HepG2 (cell line): ENCODE measurements around the gene HPD. TPM values are rescaled to one million over a fixed set of nuclear protein-coding genes. Genes with fewer than 3 reads are reported as not detected.

ENCODE experiments used
- ATAD3A ChIP-seq: sonication (generic); formaldehyde crosslinking; IDR thresholded peaks from 2 replicates; pipeline ENCODE4 v1.4.0; 2020; ENCODE audit warnings: missing genetic modification reagents
- DNMT3B ChIP-seq: conservative IDR thresholded peaks from 2 replicates; pipeline ENCODE4 v1.6.1; 2016; ENCODE audit warnings: missing biosample characterization, control low read depth
- HOXA3 ChIP-seq: sonication (generic); formaldehyde crosslinking; IDR thresholded peaks from 2 replicates; pipeline ENCODE4 v1.5.0; 2020; ENCODE audit warnings: missing genetic modification reagents
- KDM2A ChIP-seq: sonication (generic); formaldehyde crosslinking; IDR thresholded peaks from 2 replicates; pipeline ENCODE4 v1.4.0; 2020; ENCODE audit warnings: low read depth, missing genetic modification reagents, borderline replicate concordance
- MZF1 ChIP-seq: sonication (generic); formaldehyde crosslinking; IDR thresholded peaks from 2 replicates; pipeline ENCODE4 v1.8.1; 2023; ENCODE audit warnings: mild to moderate bottlenecking, missing genetic modification reagents, borderline replicate concordance
- NFYB ChIP-seq: sonication (generic); formaldehyde crosslinking; IDR thresholded peaks from 2 replicates; pipeline ENCODE4 v1.4.0; 2020; ENCODE audit warnings: missing genetic modification reagents
- PHF21A ChIP-seq: sonication (generic); formaldehyde crosslinking; IDR thresholded peaks from 2 replicates; pipeline ENCODE4 v1.5.0; 2020; ENCODE audit warnings: mild to moderate bottlenecking, missing genetic modification reagents
- SATB2 ChIP-seq: sonication (generic); formaldehyde crosslinking; IDR thresholded peaks from 2 replicates; pipeline ENCODE4 v1.5.0; 2020; ENCODE audit warnings: missing genetic modification reagents
- ZNF431 ChIP-seq: sonication (generic); formaldehyde crosslinking; IDR thresholded peaks from 2 replicates; pipeline ENCODE4 v1.9.0; 2022; ENCODE audit warnings: missing genetic modification reagents, low read depth, mild to moderate bottlenecking, borderline replicate concordance
- ZNF543 ChIP-seq: sonication (generic); formaldehyde crosslinking; IDR thresholded peaks from 2 replicates; pipeline ENCODE4 v1.4.0; 2020; ENCODE audit warnings: mild to moderate bottlenecking, missing genetic modification reagents
- ZNF709 ChIP-seq: sonication (generic); formaldehyde crosslinking; IDR thresholded peaks from 2 replicates; pipeline ENCODE4 v1.5.0; 2020; ENCODE audit warnings: mild to moderate bottlenecking, missing genetic modification reagents
- polyA plus RNA-seq, 8 experiments: library from polyadenylated mRNA; depleted of rRNA in 3 of 8; stranded (reverse) in 7 of 8; unstranded in 1 of 8; fragments of >200 nt; fragmentation: Illumina TruSeq in 4 of 8; extraction: Trizol in 4 of 8; gene quantifications; 2 replicates each; pipeline versions ENCODE4 v1.2.1 to v1.2.3, GENCODE V29; 2011 to 2016; ENCODE audit warnings: low read depth in 4 of 8, missing spikeins in 1 of 8, mixed read lengths in 1 of 8; ENCODE audit not compliant: insufficient read depth in 1 of 8
- total RNA-seq, 5 experiments: library from RNA; depleted of rRNA; stranded (reverse); fragments of >200 nt; fragmentation: Illumina TruSeq; extraction: Trizol; gene quantifications; 2 replicates each; pipeline ENCODE4 v1.2.3, GENCODE V29; 2016; ENCODE audit warnings: low read depth in 1 of 5
- TF ChIP-seq, protein P1 (sequence below): sonication (generic); formaldehyde crosslinking; IDR thresholded peaks from 2 replicates; pipeline ENCODE4 v1.5.1; 2020; ENCODE audit warnings: mild to moderate bottlenecking, missing genetic modification reagents, moderate library complexity
- TF ChIP-seq, protein P2 (sequence below): sonication (generic); formaldehyde crosslinking; IDR thresholded peaks from 2 replicates; pipeline ENCODE4 v1.8.0; 2022; ENCODE audit warnings: missing genetic modification reagents, low read depth, mild to moderate bottlenecking, borderline replicate concordance
- TF ChIP-seq, protein P3 (sequence below): IDR thresholded peaks from 2 replicates; pipeline ENCODE4 v1.6.1; 2016; ENCODE audit warnings: missing genetic modification reagents, missing compliant biosample characterization
- TF ChIP-seq, protein P4 (sequence below): sonication (generic); formaldehyde crosslinking; IDR thresholded peaks from 2 replicates; pipeline ENCODE4 v1.5.1; 2020; ENCODE audit warnings: mild to moderate bottlenecking, missing genetic modification reagents, moderate library complexity
- TF ChIP-seq, protein P5 (sequence below): sonication (generic); formaldehyde crosslinking; IDR thresholded peaks from 2 replicates; pipeline ENCODE4 v1.5.1; 2020; ENCODE audit warnings: missing genetic modification reagents, mild to moderate bottlenecking, borderline replicate concordance
- TF ChIP-seq, protein P6 (sequence below): IDR thresholded peaks from 2 replicates; pipeline ENCODE4 v1.6.1; 2018; ENCODE audit warnings: missing genetic modification reagents
- TF ChIP-seq, protein P7 (sequence below): IDR thresholded peaks from 2 replicates; pipeline ENCODE4 v1.6.1; 2016; ENCODE audit warnings: low read depth, borderline replicate concordance
- TF ChIP-seq, protein P8 (sequence below): IDR thresholded peaks from 2 replicates; pipeline ENCODE4 v1.6.1; 2016; ENCODE audit warnings: mild to moderate bottlenecking, missing biosample characterization, missing genetic modification reagents

HPD gene
- total and polyA plus RNA-seq, 2 of the 13 experiments (the other 11 are each of a cell fraction or from before 2014, with no cell fraction given): 120 to 195 TPM

DNA sequence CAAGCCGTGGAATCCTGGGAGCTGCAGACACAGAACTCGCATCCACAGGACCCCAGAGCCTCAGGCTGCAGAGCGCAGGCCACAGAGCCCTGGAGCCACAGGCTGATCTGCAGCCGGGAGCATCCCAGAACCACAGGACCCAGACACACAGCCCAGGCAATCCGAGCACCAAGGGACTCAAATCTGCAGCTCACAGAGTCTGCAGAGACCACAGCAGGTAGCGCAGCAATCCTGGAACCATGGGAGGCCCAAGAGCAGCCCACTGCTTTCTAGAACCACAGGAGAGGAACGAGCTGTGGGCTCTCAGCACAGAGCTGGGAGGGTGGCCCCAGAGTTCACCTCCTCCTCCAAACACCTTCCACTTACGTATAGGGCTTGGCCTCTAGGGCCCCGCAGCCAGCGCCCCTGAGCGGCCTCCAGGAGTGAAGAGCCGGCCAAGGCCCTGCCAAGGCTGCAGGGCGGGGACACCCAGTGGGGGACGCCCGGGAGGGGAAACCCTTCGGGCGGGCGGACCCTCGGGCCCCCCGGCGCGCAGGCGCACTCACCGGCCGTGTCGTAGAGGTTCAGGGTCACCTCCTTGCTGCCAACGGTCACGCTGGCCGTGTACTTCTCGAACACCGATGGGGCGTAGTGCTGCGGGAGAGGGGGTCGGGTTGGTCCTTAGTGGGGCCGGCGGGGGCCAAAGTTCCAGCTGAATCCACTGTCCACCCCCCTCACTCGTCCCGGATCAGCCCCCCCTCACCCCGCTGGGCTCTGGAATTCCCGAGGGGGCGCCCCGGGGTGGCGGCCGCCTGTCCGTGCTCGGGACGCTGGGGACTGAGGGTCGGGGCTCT lies 65.8 kb downstream of the HPD start (continued):
- TF ChIP-seq, protein P1, sequence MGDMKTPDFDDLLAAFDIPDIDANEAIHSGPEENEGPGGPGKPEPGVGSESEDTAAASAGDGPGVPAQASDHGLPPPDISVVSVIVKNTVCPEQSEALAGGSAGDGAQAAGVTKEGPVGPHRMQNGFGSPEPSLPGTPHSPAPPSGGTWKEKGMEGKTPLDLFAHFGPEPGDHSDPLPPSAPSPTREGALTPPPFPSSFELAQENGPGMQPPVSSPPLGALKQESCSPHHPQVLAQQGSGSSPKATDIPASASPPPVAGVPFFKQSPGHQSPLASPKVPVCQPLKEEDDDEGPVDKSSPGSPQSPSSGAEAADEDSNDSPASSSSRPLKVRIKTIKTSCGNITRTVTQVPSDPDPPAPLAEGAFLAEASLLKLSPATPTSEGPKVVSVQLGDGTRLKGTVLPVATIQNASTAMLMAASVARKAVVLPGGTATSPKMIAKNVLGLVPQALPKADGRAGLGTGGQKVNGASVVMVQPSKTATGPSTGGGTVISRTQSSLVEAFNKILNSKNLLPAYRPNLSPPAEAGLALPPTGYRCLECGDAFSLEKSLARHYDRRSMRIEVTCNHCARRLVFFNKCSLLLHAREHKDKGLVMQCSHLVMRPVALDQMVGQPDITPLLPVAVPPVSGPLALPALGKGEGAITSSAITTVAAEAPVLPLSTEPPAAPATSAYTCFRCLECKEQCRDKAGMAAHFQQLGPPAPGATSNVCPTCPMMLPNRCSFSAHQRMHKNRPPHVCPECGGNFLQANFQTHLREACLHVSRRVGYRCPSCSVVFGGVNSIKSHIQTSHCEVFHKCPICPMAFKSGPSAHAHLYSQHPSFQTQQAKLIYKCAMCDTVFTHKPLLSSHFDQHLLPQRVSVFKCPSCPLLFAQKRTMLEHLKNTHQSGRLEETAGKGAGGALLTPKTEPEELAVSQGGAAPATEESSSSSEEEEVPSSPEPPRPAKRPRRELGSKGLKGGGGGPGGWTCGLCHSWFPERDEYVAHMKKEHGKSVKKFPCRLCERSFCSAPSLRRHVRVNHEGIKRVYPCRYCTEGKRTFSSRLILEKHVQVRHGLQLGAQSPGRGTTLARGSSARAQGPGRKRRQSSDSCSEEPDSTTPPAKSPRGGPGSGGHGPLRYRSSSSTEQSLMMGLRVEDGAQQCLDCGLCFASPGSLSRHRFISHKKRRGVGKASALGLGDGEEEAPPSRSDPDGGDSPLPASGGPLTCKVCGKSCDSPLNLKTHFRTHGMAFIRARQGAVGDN (CRISPR knock-in tag): peak; percentile 33
- TF ChIP-seq ZNF431 (0 out of 2 replicates have a peak, but pooled peaks have one; percentile 28), NFYB (CRISPR knock-in tag) (no peak), KDM2A (CRISPR knock-in tag) (no peak; the same call in 1 of the 2 replicates), ATAD3A (CRISPR knock-in tag) (no peak), SATB2 (CRISPR knock-in tag) (no peak), PHF21A (CRISPR knock-in tag) (no peak), DNMT3B (CRISPR knock-in tag) (no peak), ZNF543 (CRISPR knock-in tag) (no peak), ZNF709 (CRISPR knock-in tag) (no peak), MZF1 (CRISPR knock-in tag) (no peak; the same call in 1 of the 2 replicates), HOXA3 (CRISPR knock-in tag) (0 out of 2 replicates have a peak, but pooled peaks have one; percentile 19)
- TF ChIP-seq, protein P2, sequence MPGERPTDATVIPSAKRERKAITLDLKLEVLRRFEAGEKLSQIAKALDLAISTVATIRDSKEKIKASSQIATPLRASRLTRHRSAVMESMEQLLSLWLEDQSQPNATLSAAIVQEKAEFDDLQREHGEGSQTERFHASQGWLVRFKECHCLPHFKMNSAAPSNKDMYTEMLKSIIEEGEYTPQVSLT (CRISPR knock-in tag): no peak
- TF ChIP-seq, protein P3, sequence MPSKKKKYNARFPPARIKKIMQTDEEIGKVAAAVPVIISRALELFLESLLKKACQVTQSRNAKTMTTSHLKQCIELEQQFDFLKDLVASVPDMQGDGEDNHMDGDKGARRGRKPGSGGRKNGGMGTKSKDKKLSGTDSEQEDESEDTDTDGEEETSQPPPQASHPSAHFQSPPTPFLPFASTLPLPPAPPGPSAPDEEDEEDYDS (CRISPR knock-in tag): 0 out of 2 replicates have a peak, but pooled peaks have one; percentile 15
- TF ChIP-seq, protein P4, sequence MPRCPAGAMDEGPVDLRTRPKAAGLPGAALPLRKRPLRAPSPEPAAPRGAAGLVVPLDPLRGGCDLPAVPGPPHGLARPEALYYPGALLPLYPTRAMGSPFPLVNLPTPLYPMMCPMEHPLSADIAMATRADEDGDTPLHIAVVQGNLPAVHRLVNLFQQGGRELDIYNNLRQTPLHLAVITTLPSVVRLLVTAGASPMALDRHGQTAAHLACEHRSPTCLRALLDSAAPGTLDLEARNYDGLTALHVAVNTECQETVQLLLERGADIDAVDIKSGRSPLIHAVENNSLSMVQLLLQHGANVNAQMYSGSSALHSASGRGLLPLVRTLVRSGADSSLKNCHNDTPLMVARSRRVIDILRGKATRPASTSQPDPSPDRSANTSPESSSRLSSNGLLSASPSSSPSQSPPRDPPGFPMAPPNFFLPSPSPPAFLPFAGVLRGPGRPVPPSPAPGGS: no peak
- TF ChIP-seq, protein P5, sequence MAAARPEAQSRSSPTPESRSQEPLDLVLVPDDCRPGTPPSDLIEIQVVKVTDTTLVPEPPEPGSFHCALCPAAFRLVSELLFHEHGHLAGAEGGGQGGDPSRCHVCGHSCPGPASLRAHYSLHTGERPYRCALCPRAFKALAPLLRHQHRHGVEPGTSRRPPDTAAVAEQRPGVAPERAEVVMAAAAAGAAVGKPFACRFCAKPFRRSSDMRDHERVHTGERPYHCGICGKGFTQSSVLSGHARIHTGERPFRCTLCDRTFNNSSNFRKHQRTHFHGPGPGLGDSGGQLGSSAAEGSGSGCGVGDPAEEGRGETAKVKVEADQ (CRISPR knock-in tag): no peak
- TF ChIP-seq, protein P6, sequence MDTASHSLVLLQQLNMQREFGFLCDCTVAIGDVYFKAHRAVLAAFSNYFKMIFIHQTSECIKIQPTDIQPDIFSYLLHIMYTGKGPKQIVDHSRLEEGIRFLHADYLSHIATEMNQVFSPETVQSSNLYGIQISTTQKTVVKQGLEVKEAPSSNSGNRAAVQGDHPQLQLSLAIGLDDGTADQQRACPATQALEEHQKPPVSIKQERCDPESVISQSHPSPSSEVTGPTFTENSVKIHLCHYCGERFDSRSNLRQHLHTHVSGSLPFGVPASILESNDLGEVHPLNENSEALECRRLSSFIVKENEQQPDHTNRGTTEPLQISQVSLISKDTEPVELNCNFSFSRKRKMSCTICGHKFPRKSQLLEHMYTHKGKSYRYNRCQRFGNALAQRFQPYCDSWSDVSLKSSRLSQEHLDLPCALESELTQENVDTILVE: no peak
- TF ChIP-seq, protein P7, sequence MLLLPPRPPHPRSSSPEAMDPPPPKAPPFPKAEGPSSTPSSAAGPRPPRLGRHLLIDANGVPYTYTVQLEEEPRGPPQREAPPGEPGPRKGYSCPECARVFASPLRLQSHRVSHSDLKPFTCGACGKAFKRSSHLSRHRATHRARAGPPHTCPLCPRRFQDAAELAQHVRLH: 0 out of 2 replicates have a peak, but pooled peaks have one; percentile 10
- TF ChIP-seq, protein P8, sequence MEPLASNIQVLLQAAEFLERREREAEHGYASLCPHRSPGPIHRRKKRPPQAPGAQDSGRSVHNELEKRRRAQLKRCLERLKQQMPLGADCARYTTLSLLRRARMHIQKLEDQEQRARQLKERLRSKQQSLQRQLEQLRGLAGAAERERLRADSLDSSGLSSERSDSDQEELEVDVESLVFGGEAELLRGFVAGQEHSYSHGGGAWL (CRISPR knock-in tag): no peak
